Stomach (tissue), 9 donors: ENCODE measurements around the gene LY86. TPM values are rescaled to one million over a fixed set of nuclear protein-coding genes. Genes with fewer than 3 reads are reported as not detected.
"Not testable (repeated sequence)": the region's sequence is repeated elsewhere in the genome, so short reads cannot be mapped to it uniquely, and the experiment has no call there.

Source experiments
- DNase-seq, 2 donors: peaks; one replicate each; pipeline versions ENCODE4 v3.0.0 to v3.0.0-alpha.2; 2013 to 2019
- H3K27ac ChIP-seq, 5 donors: fragments of 200-600 bp in 4 of 5; sonication (generic) in 4 of 5; one replicate each; pipeline ENCODE4 v1.5.1; 2013 to 2019; ENCODE audit warnings: mild to moderate bottlenecking in 1 of 5, moderate library complexity in 1 of 5
- H3K27me3 ChIP-seq, 3 donors: fragments of 200-600 bp; sonication (generic); one replicate each; pipeline ENCODE4 v1.5.1; 2017 to 2019; ENCODE audit warnings: mixed run types in 1 of 3
- H3K36me3 ChIP-seq, 4 donors: fragments of 200-600 bp; sonication (generic); 1 replicate in 3 of 4; 2 replicates in 1 of 4; pipeline ENCODE4 v1.5.1; 2016 to 2019
- H3K4me1 ChIP-seq, 4 donors: fragments of 200-600 bp; sonication (generic); one replicate each; pipeline ENCODE4 v1.5.1; 2016 to 2019
- H3K4me3 ChIP-seq, 4 donors: fragments of 200-600 bp; sonication (generic) in 3 of 4; one replicate each; pipeline ENCODE4 v1.5.1; 2016 to 2019; ENCODE audit warnings: mild to moderate bottlenecking in 1 of 4
- H3K9me3 ChIP-seq, 4 donors: fragments of 200-600 bp; sonication (generic); one replicate each; pipeline ENCODE4 v1.5.1; 2016 to 2019
- CTCF ChIP-seq, 7 experiments: fragments of 450-650 bp in 4 of 7; fragments of 200-600 bp in 3 of 7; sonication (generic) in 3 of 7; IDR thresholded peaks; one replicate each; pipeline ENCODE4 v1.5.1; 2016 to 2019; ENCODE audit warnings: antibody characterized with exemption in 7 of 7, control low read depth in 2 of 7, mild to moderate bottlenecking in 1 of 7
- EP300 ChIP-seq: sonication (generic); formaldehyde crosslinking; IDR thresholded peaks from one replicate; pipeline ENCODE4 v1.6.1; 2017; ENCODE audit warnings: antibody characterized with exemption
- POLR2A ChIP-seq, 4 donors: fragments of 450-650 bp; IDR thresholded peaks; one replicate each; pipeline ENCODE4 v1.6.1; 2016; ENCODE audit warnings: antibody characterized with exemption in 4 of 4, control low read depth in 2 of 4, mild to moderate bottlenecking in 1 of 4, moderate library complexity in 1 of 4
- POLR2AphosphoS5 ChIP-seq, 3 donors: sonication (generic); formaldehyde crosslinking; IDR thresholded peaks; one replicate each; pipeline ENCODE4 v1.6.1; 2016; ENCODE audit warnings: antibody characterized with exemption in 3 of 3
- WGBS, 5 donors: extraction: QIAGEN DNeasy Blood & Tissue Kit in 3 of 5; methylation state at CpG; one replicate each; pipeline versions ENCODE4 v1.1.5 to v1.1.7; 2013 to 2018; 5-methylcytosine and 5-hydroxymethylcytosine counted together
- intact Hi-C: fragments of 100-400 bp; cut with DNase I; formaldehyde crosslinking; loops from one replicate; pipeline ENCODE4 v1.15.1; 2023; ENCODE audit warnings: low total_unique reads
- polyA plus RNA-seq, 3 donors: library from polyadenylated mRNA; stranded (reverse); fragments of 200-250 nt; gene quantifications; one replicate each; pipeline ENCODE4 v1.2.3, GENCODE V29; 2013
- total RNA-seq, 5 donors: library from RNA; depleted of rRNA; stranded (reverse); fragments of >200 nt; gene quantifications; one replicate each; pipeline versions ENCODE4 v1.1.0 to v1.2.3, GENCODE V29; 2014 to 2016
- donor health status: healthy with polysubstance abuse.
- donor health status: Bipolar disorder and iron deficiency.
- donor health status: healthy.

Gene LY86
- total and polyA plus RNA-seq, 8 donors = 2.4 to 3.6 (median 2.7) TPM; not detected in 3

GRCh38 chr6:6609450-6609849 lies 20.9 kb downstream of the LY86 start:
- intact Hi-C loops = no loop called here
- H3K4me1 ChIP-seq = peaks cover 0 to 8% (median 0%) of the 10 kb centered on the region in 4 donors
- H3K36me3 ChIP-seq = no peaks in the 10 kb centered on the region
- no peaks in the 10 kb centered on the region for H3K27me3 ChIP-seq
- no peak for TF ChIP-seq POLR2A (IDR thresholded peaks at IDR 0.05)
- TF ChIP-seq CTCF (IDR thresholded peaks at IDR 0.05) = no peak
- TF ChIP-seq EP300 = no peak
- TF ChIP-seq POLR2AphosphoS5 (IDR thresholded peaks at IDR 0.05) = no peak
- DNase-seq = no peak
- H3K9me3 ChIP-seq = peaks cover 0 to 10% (median 0%) of the 10 kb centered on the region in 4 donors
- 73 to 85% (median 79%) methylated on average over 2 of the region's 2 CpGs for WGBS, 5 donors
- peak overlapping the region in 1 of 5 donors; percentile 34 for H3K27ac ChIP-seq
- H3K4me3 ChIP-seq = no peak overlapping the region

GRCh38 chr6:6610031-6610591 lies 21.6 kb downstream of the LY86 start:
- 81 to 88% (median 85%) methylated on average over 10 of the region's 10 CpGs for WGBS, 5 donors
- no peak overlapping the region for H3K4me3 ChIP-seq
- H3K27ac ChIP-seq = peak overlapping the region in 2 of 5 donors; percentile 34 to 42
- H3K27me3 ChIP-seq = no peaks in the 10 kb centered on the region
- H3K4me1 ChIP-seq = peaks cover 0 to 8% (median 0%) of the 10 kb centered on the region in 4 donors
- TF ChIP-seq POLR2A (IDR thresholded peaks at IDR 0.05) (no peak), CTCF (IDR thresholded peaks at IDR 0.05) (no peak), POLR2AphosphoS5 (IDR thresholded peaks at IDR 0.05) (no peak), EP300 (no peak)
- intact Hi-C loops = no loop called here
- H3K36me3 ChIP-seq = no peaks in the 10 kb centered on the region
- peaks cover 0 to 5% (median 0%) of the 10 kb centered on the region in 4 donors for H3K9me3 ChIP-seq
- peak in 1 of 2 donors; percentile 53 for DNase-seq

GRCh38 chr6:6611486-6611885 lies 23.0 kb downstream of the LY86 start:
- no peaks in the 10 kb centered on the region for H3K9me3 ChIP-seq
- no peaks in the 10 kb centered on the region for H3K36me3 ChIP-seq
- DNase-seq = no peak
- no peaks in the 10 kb centered on the region for H3K27me3 ChIP-seq
- no peak overlapping the region for H3K27ac ChIP-seq
- H3K4me1 ChIP-seq = peaks cover 0 to 8% (median 0%) of the 10 kb centered on the region in 4 donors
- TF ChIP-seq POLR2A (IDR thresholded peaks at IDR 0.05) = no peak
- TF ChIP-seq CTCF (IDR thresholded peaks at IDR 0.05) = no peak
- no peak for TF ChIP-seq POLR2AphosphoS5 (IDR thresholded peaks at IDR 0.05)
- no peak for TF ChIP-seq EP300
- H3K4me3 ChIP-seq = no peak overlapping the region
- intact Hi-C loops = no loop called here
- 72 to 91% (median 77%) methylated on average over 12 of the region's 12 CpGs for WGBS, 5 donors

GRCh38 chr6:6612308-6612707 lies 23.8 kb downstream of the LY86 start:
- Histone ChIP-seq H3K36me3 (no peaks in the 10 kb centered on the region), H3K9me3 (no peaks in the 10 kb centered on the region), H3K4me1 (peaks cover 0 to 8% (median 0%) of the 10 kb centered on the region in 4 donors), H3K27ac (no peak overlapping the region), H3K4me3 (no peak overlapping the region), H3K27me3 (no peaks in the 10 kb centered on the region)
- intact Hi-C loops = no loop called here
- WGBS, 5 donors = 86 to 96% (median 90%) methylated on average over 7 of the region's 7 CpGs
- DNase-seq = no peak
- TF ChIP-seq POLR2A (IDR thresholded peaks at IDR 0.05) = no peak
- no peak for TF ChIP-seq CTCF (IDR thresholded peaks at IDR 0.05)
- TF ChIP-seq EP300 = no peak
- TF ChIP-seq POLR2AphosphoS5 (IDR thresholded peaks at IDR 0.05) = no peak

GRCh38 chr6:6613103-6613718 lies 24.7 kb downstream of the LY86 start:
- H3K27me3 ChIP-seq, H3K9me3 ChIP-seq, H3K36me3 ChIP-seq, H3K4me3 ChIP-seq, H3K4me1 ChIP-seq, DNase-seq, H3K27ac ChIP-seq, intact Hi-C loops: not testable (repeated sequence)
- WGBS, 5 donors = 85 to 97% (median 93%) methylated on average over 11 to 43 of the region's 43 CpGs
